SK-N-SH (cell line): ENCODE results near the gene BLOC1S6. TPM values are rescaled to one million over a fixed set of nuclear protein-coding genes. Genes with fewer than 3 reads are reported as not detected.

ENCODE experiments used
- CTCF ChIA-PET: fragments of 300-600, 350-600 bp; formaldehyde crosslinking; extraction: SDS; loops from one replicate; lab custom pipeline; 2021; lab: Yijun Ruan, JAX
- POLR2A ChIA-PET: fragments of 350-600 bp; sonication (Branson Sonifier 250); formaldehyde crosslinking; extraction: SDS; loops from one replicate; lab custom pipeline; 2020; ENCODE audit warnings: antibody characterized with exemption, inconsistent platforms; lab: Yijun Ruan, JAX
- DNase-seq: peaks from one replicate; pipeline ENCODE4 v3.0.0; 2012
- H2AFZ ChIP-seq: fragments of 200-600 bp; sonication (generic); 2 replicates; pipeline ENCODE4 v1.8.1; 2016; ENCODE audit warnings: antibody characterized with exemption, mild to moderate bottlenecking, low read depth
- H3F3A ChIP-seq: fragments of 200-600 bp; sonication (generic); replicated peaks from 2 replicates; pipeline ENCODE3; 2016; ENCODE audit warnings: antibody characterized with exemption, mild to moderate bottlenecking; ENCODE audit not compliant: insufficient read depth
- H3K27ac ChIP-seq, 2 experiments: fragments of 200-500 bp in 1 of 2; fragments of 200-600 bp in 1 of 2; sonication (Bioruptor generic) in 1 of 2; sonication (generic), shearing (Covaris generic) in 1 of 2; 2 replicates each; pipeline versions ENCODE4 v1.5.1 to v1.6.1; 2014 to 2016; ENCODE audit warnings: low read depth in 2 of 2, inconsistent platforms in 1 of 2, low read length in 1 of 2, mild to moderate bottlenecking in 1 of 2, mixed read lengths in 1 of 2
- H3K27me3 ChIP-seq: fragments of 200-600 bp; sonication (generic), shearing (Covaris generic); 2 replicates; pipeline ENCODE4 v1.6.1; 2016; ENCODE audit warnings: mixed run types; ENCODE audit not compliant: insufficient read depth
- H3K36me3 ChIP-seq, 2 experiments: fragments of 200-500 bp in 1 of 2; fragments of 200-600 bp in 1 of 2; sonication (Bioruptor generic) in 1 of 2; sonication (generic) in 1 of 2; replicated peaks in 1 of 2; 2 replicates each; pipeline versions ENCODE3 to v1.5.1; 2014 to 2016; ENCODE audit warnings: low read length in 1 of 2, mild to moderate bottlenecking in 1 of 2; ENCODE audit not compliant: insufficient read depth in 2 of 2, control insufficient read depth in 1 of 2
- H3K4me1 ChIP-seq, 2 experiments: fragments of 200-500 bp in 1 of 2; fragments of 200-600 bp in 1 of 2; sonication (Bioruptor generic) in 1 of 2; sonication (generic), shearing (Covaris generic) in 1 of 2; 2 replicates each; pipeline versions ENCODE4 v1.5.1 to v1.6.1; 2014 to 2016; ENCODE audit warnings: low read depth in 1 of 2, low read length in 1 of 2, mixed run types in 1 of 2; ENCODE audit not compliant: insufficient read depth in 2 of 2, control insufficient read depth in 1 of 2
- H3K4me2 ChIP-seq: fragments of 200-600 bp; sonication (generic), shearing (Covaris generic); 2 replicates; pipeline ENCODE4 v1.6.1; 2017; ENCODE audit warnings: mixed run types
- H3K4me3 ChIP-seq, 2 experiments: fragments of 200-500 bp in 1 of 2; fragments of 200-600 bp in 1 of 2; sonication (Bioruptor generic) in 1 of 2; sonication (generic), shearing (Covaris generic) in 1 of 2; 2 replicates each; pipeline versions ENCODE4 v1.5.1 to v1.8.1; 2014 to 2016; ENCODE audit warnings: low read depth in 2 of 2, inconsistent platforms in 1 of 2, low read length in 1 of 2, mild to moderate bottlenecking in 1 of 2, mixed read lengths in 1 of 2, moderate library complexity in 1 of 2
- H3K79me2 ChIP-seq: fragments of 200-600 bp; sonication (generic); 2 replicates; pipeline ENCODE4 v1.8.1; 2017; ENCODE audit warnings: mild to moderate bottlenecking; ENCODE audit not compliant: insufficient read depth
- H3K9ac ChIP-seq: fragments of 200-600 bp; sonication (generic); 2 replicates; pipeline ENCODE4 v1.6.1; 2017; ENCODE audit warnings: mixed run types
- H3K9me2 ChIP-seq: fragments of 200-600 bp; sonication (generic); 2 replicates; pipeline ENCODE4 v1.6.1; 2017; ENCODE audit warnings: mixed run types
- H3K9me3 ChIP-seq: fragments of 200-600 bp; sonication (generic); 2 replicates; pipeline ENCODE4 v1.6.1; 2017; ENCODE audit warnings: mixed run types, mild to moderate bottlenecking, moderate library complexity
- H4K20me1 ChIP-seq: fragments of 200-600 bp; sonication (generic); 2 replicates; pipeline ENCODE4 v1.6.1; 2017; ENCODE audit warnings: mild to moderate bottlenecking, mixed run types; ENCODE audit not compliant: insufficient read depth
- ELF1 ChIP-seq: IDR thresholded peaks from 2 replicates; pipeline ENCODE4 v1.4.0; 2012
- EP300 ChIP-seq, 2 experiments: IDR thresholded peaks; 2 replicates each; pipeline versions ENCODE4 v1.4.0 to v1.6.1; 2012; ENCODE audit warnings: borderline replicate concordance in 1 of 2, low read depth in 1 of 2, low read length in 1 of 2
- EZH2phosphoT487 ChIP-seq: fragments of 200-600 bp; sonication (generic); IDR thresholded peaks from 2 replicates; pipeline ENCODE4 v1.6.1; 2017; ENCODE audit warnings: low read depth, mixed run types, mild to moderate bottlenecking, antibody characterized with exemption, moderate library complexity, borderline replicate concordance
- FOXJ3 ChIP-seq: sonication (generic); formaldehyde crosslinking; IDR thresholded peaks from 2 replicates; pipeline ENCODE4 v1.5.1; 2020; ENCODE audit warnings: mild to moderate bottlenecking, missing genetic modification reagents
- FOXM1 ChIP-seq: IDR thresholded peaks from 2 replicates; pipeline ENCODE4 v1.4.0; 2012; ENCODE audit warnings: low read depth, mild to moderate bottlenecking
- GABPA ChIP-seq: IDR thresholded peaks from 2 replicates; pipeline ENCODE4 v1.4.0; 2012; ENCODE audit warnings: low read depth, mild to moderate bottlenecking
- GATA2 ChIP-seq: sonication (generic); formaldehyde crosslinking; IDR thresholded peaks from 2 replicates; pipeline ENCODE4 v1.5.0; 2020; ENCODE audit warnings: mild to moderate bottlenecking, missing genetic modification reagents
- IRF3 ChIP-seq: fragments of 150-350 bp; IDR thresholded peaks from 2 replicates; pipeline ENCODE4 v1.6.1; 2016; ENCODE audit warnings: mild to moderate bottlenecking, low read depth, low read length
- JUND ChIP-seq: IDR thresholded peaks from 2 replicates; pipeline ENCODE4 v1.4.0; 2012
- MAX ChIP-seq: IDR thresholded peaks from 2 replicates; pipeline ENCODE4 v1.4.0; 2012; ENCODE audit warnings: low read depth
- MEF2A ChIP-seq: IDR thresholded peaks from 2 replicates; pipeline ENCODE4 v1.4.0; 2012; ENCODE audit warnings: low read depth, borderline replicate concordance
- MXI1 ChIP-seq: IDR thresholded peaks from 2 replicates; pipeline ENCODE4 v1.6.1; 2012; ENCODE audit warnings: mild to moderate bottlenecking, low read depth, low read length, improper control_type of control experiment
- PBX3 ChIP-seq: IDR thresholded peaks from 2 replicates; pipeline ENCODE4; 2012
- POLR2AphosphoS5 ChIP-seq: IDR thresholded peaks from 2 replicates; pipeline ENCODE4 v1.6.1; 2012; ENCODE audit warnings: low read depth, low read length
- RCOR1 ChIP-seq: fragments of 150-350 bp; IDR thresholded peaks from 2 replicates; pipeline ENCODE4 v1.6.1; 2017; ENCODE audit warnings: antibody characterized with exemption, low read length
- REST ChIP-seq: IDR thresholded peaks from 2 replicates; pipeline ENCODE4 v1.6.1; 2012; ENCODE audit warnings: mild to moderate bottlenecking, low read depth, low read length, moderate library complexity
- RFX5 ChIP-seq: IDR thresholded peaks from 2 replicates; pipeline ENCODE4 v1.6.1; 2012; ENCODE audit warnings: mild to moderate bottlenecking, improper control_type of control experiment, low read length
- SMC3 ChIP-seq: IDR thresholded peaks from 2 replicates; pipeline ENCODE4 v1.6.1; 2012; ENCODE audit warnings: low read depth, low read length, improper control_type of control experiment
- TAF1 ChIP-seq: IDR thresholded peaks from 2 replicates; pipeline ENCODE4 v1.6.1; 2012; ENCODE audit warnings: low read depth, mild to moderate bottlenecking, low read length, moderate library complexity, borderline replicate concordance
- TEAD4 ChIP-seq: IDR thresholded peaks from 2 replicates; pipeline ENCODE4 v1.4.0; 2012; ENCODE audit warnings: mild to moderate bottlenecking, borderline replicate concordance; ENCODE audit not compliant: insufficient read depth
- USF2 ChIP-seq: fragments of 150-350 bp; IDR thresholded peaks from 2 replicates; pipeline ENCODE4 v1.6.1; 2017; ENCODE audit warnings: antibody characterized with exemption, low read length, low read depth, borderline replicate concordance
- YY1 ChIP-seq: IDR thresholded peaks from 2 replicates; pipeline ENCODE4 v1.4.0; 2012; ENCODE audit warnings: low read depth, mild to moderate bottlenecking
- ZBTB33 ChIP-seq: IDR thresholded peaks from 2 replicates; pipeline ENCODE4 v1.4.0; 2012; ENCODE audit warnings: low read depth, borderline replicate concordance
- WGBS: methylation state at CpG from one replicate; pipeline ENCODE4 v1.1.6; 2017; ENCODE audit warnings: low lambda C conversion rate; 5-methylcytosine and 5-hydroxymethylcytosine counted together
- polyA plus RNA-seq, 3 experiments: library from polyadenylated mRNA; depleted of rRNA; stranded (reverse); fragments of >200 nt; gene quantifications; 2 replicates each; pipeline ENCODE4 v1.2.3, GENCODE V29; 2012

BLOC1S6 gene
- 11.3 and 14.1 TPM in 2 replicates for polyA plus RNA-seq (2012; rRNA removed)
- 21.1 and 25.9 TPM in 2 replicates for polyA plus RNA-seq (2012; cell fraction: cytosol; rRNA removed)
- polyA plus RNA-seq (2012; cell fraction: nucleus; rRNA removed): 5.2 and 8.4 TPM in 2 replicates

- Histone ChIP-seq H3K4me3 (peak within 1 kb of the TSS; percentile 84 to 87), H3K9ac (peak within 1 kb of the TSS; percentile 97), H3F3A (peaks cover 10% of the 10 kb centered on the region), H3K36me3 (peaks cover 0 to 2% of the 10 kb centered on the region in 2 experiments), H3K79me2 (peaks cover 47% of the 10 kb centered on the region), H3K9me3 (no peaks in the 10 kb centered on the region), H3K4me1 (peaks cover 19 to 24% of the 10 kb centered on the region in 2 experiments; a peak in 3 of 4 replicates), H4K20me1 (no peaks in the 10 kb centered on the region), H3K4me2 (peak within 1 kb of the TSS; percentile 84), H3K27ac (peak within 1 kb of the TSS; percentile 94 to 97), H3K27me3 (no peaks in the 10 kb centered on the region), H2AFZ (peak within 1 kb of the TSS; percentile 93), H3K9me2 (no peaks in the 10 kb centered on the region)
- WGBS: under 1% methylated on average over 22 of the region's 62 CpGs
- CTCF ChIA-PET: interaction anchor here (0.9 to 5.1 kb wide), 9 partner anchors 10 to 469 kb away, joined by 3 to 30 read pairs (median 4); a partner anchor contains a TSS
- DNase-seq: peak; percentile 90
- POLR2A ChIA-PET: interaction anchor here (0.5 to 1.5 kb wide), 9 partner anchors 13 to 564 kb away, joined by 3 to 10 read pairs (median 4); a partner anchor contains a TSS
- TF ChIP-seq PBX3 (peak; percentile 34; the same call in 1 of the 2 replicates), POLR2AphosphoS5 (peak; percentile 86; the same call in 1 of the 2 replicates), EP300 (IDR thresholded peaks at IDR 0.05; ENCODE audit: borderline replicate concordance in 1 of 2, low read depth in 1 of 2, low read length in 1 of 2) (no peak), FOXM1 (no peak), JUND (no peak), TAF1 (peak; percentile 73), SMC3 (no peak), REST (0 out of 2 replicates have a peak, but pooled peaks have one; percentile 49), MAX (peak; percentile 96), RFX5 (no peak), GATA2 (CRISPR knock-in tag) (no peak), MXI1 (peak; percentile 69; the same call in 1 of the 2 replicates), GABPA (peak; percentile 86), ELF1 (peak; percentile 81), FOXJ3 (CRISPR knock-in tag) (no peak), YY1 (peak; percentile 72; the same call in 1 of the 2 replicates), USF2 (no peak), MEF2A (no peak), EZH2phosphoT487 (no peak), RCOR1 (peak; percentile 24; the same call in 1 of the 2 replicates), TEAD4 (no peak), ZBTB33 (peak; percentile 89), IRF3 (no peak)
These were observed at the start of gene BLOC1S6 for GRCh38 chr15:45587095-45587862. TSS of gene BLOC1S6 (plus strand) at chr15:45587379. CDS start at chr15:45587444, 65 bp downstream.
